Panc1 (cell line): ENCODE results near the gene SDR39U1. TPM values are rescaled to one million over a fixed set of nuclear protein-coding genes. Genes with fewer than 3 reads are reported as not detected.

Experiments used
- ATAC-seq: fragments of 200-7000 bp; cut with Tn5 transposase; 2 replicates; pipeline ENCODE4 v1.9.1; 2020; ENCODE audit warnings: mild to moderate bottlenecking, moderate library complexity
- BruUV-seq: library from RNA; stranded (reverse); fragments of 400-500 nt; replicated peaks from 2 replicates; lab custom pipeline; 2021; lab: Mats Ljungman, UMichigan
- CTCF ChIA-PET: fragments of 300-600 bp; sonication (Branson Sonifier 250); formaldehyde crosslinking; loops from one replicate; lab custom pipeline; 2022; ENCODE audit warnings: antibody characterized with exemption; lab: Charles Lee
- POLR2A ChIA-PET: fragments of 300-600 bp; sonication (Branson Sonifier 250); formaldehyde crosslinking; loops from one replicate; lab custom pipeline; 2022; ENCODE audit warnings: antibody characterized with exemption; lab: Charles Lee
- DNase-seq: peaks from one replicate; pipeline ENCODE4 v3.0.0-alpha.2; 2010; ENCODE audit warnings: low read depth, low spot score
- H3K27ac ChIP-seq: 2 replicates; pipeline ENCODE4 v1.5.1; 2011; ENCODE audit warnings: mild to moderate bottlenecking, low read length, inconsistent platforms
- H3K27me3 ChIP-seq: fragments of 200-500 bp; sonication (Bioruptor generic); 2 replicates; pipeline ENCODE4 v1.6.0; 2014; ENCODE audit warnings: low read length, inconsistent platforms; ENCODE audit not compliant: control insufficient read depth, insufficient read depth
- H3K36me3 ChIP-seq: fragments of 200-500 bp; sonication (Bioruptor generic); 2 replicates; pipeline ENCODE4 v1.5.1; 2014; ENCODE audit warnings: inconsistent platforms, mild to moderate bottlenecking, low read length, moderate library complexity; ENCODE audit not compliant: control insufficient read depth, insufficient read depth
- H3K4me1 ChIP-seq: 2 replicates; pipeline ENCODE4 v1.5.1; 2011; ENCODE audit warnings: inconsistent platforms, mild to moderate bottlenecking, low read length, moderate library complexity; ENCODE audit not compliant: control insufficient read depth, insufficient read depth
- H3K4me3 ChIP-seq, 2 experiments: 2 replicates each; pipeline ENCODE4 v1.5.1; 2011 to 2012; ENCODE audit warnings: low read depth in 2 of 2, low read length in 2 of 2, mild to moderate bottlenecking in 2 of 2, inconsistent platforms in 1 of 2, moderate library complexity in 1 of 2
- H3K9me3 ChIP-seq: fragments of 200-500 bp; sonication (Bioruptor generic); 2 replicates; pipeline ENCODE4 v1.5.1; 2014; ENCODE audit warnings: low read depth, mild to moderate bottlenecking, inconsistent platforms, low read length, moderate library complexity; ENCODE audit not compliant: control insufficient read depth, insufficient read depth
- POLR2AphosphoS5 ChIP-seq: IDR thresholded peaks from 2 replicates; pipeline ENCODE4 v1.6.1; 2012; ENCODE audit warnings: mild to moderate bottlenecking, low read depth, low read length, moderate library complexity
- SIN3A ChIP-seq: IDR thresholded peaks from 2 replicates; pipeline ENCODE4 v1.6.1; 2012; ENCODE audit warnings: low read depth, mild to moderate bottlenecking, low read length, moderate library complexity, borderline replicate concordance; ENCODE audit not compliant: insufficient read depth
- TCF7L2 ChIP-seq: IDR thresholded peaks from 2 replicates; pipeline ENCODE4 v1.6.1; 2011; ENCODE audit warnings: mild to moderate bottlenecking, low read depth, low read length, inconsistent platforms
- in situ Hi-C: cut with HindIII; loops from 2 replicates; pipeline ENCODE4 v1.10.0; 2016; ENCODE audit warnings: low sequenced_read_pairs, low pct_unique_long_range_greater_than_20kb
- intact Hi-C: fragments of 100-400 bp; cut with micrococcal nuclease; formaldehyde crosslinking; loops from one replicate; pipeline ENCODE4 v1.10.0; 2022; ENCODE audit not compliant: unreplicated experiment
- total RNA-seq: library from RNA; stranded (reverse); gene quantifications from one replicate; pipeline ENCODE4 v1.2.1, GENCODE V29; 2021; ENCODE audit not compliant: unreplicated experiment
- TF ChIP-seq, protein P1 (sequence below): fragments of 450-650 bp; IDR thresholded peaks from 2 replicates; pipeline ENCODE4 v1.5.1; 2017; ENCODE audit warnings: mild to moderate bottlenecking
- TF ChIP-seq, protein P2 (sequence below), 2 experiments: IDR thresholded peaks; 2 replicates each; pipeline ENCODE4 v1.6.1; 2011 to 2012; ENCODE audit warnings: low read depth in 2 of 2, control low read depth in 1 of 2, low read length in 1 of 2, mild to moderate bottlenecking in 1 of 2, moderate library complexity in 1 of 2; ENCODE audit not compliant: insufficient read depth in 1 of 2

Gene SDR39U1
- total RNA-seq, 1 experiment from 2014 or later = 54.2 TPM

DNA sequence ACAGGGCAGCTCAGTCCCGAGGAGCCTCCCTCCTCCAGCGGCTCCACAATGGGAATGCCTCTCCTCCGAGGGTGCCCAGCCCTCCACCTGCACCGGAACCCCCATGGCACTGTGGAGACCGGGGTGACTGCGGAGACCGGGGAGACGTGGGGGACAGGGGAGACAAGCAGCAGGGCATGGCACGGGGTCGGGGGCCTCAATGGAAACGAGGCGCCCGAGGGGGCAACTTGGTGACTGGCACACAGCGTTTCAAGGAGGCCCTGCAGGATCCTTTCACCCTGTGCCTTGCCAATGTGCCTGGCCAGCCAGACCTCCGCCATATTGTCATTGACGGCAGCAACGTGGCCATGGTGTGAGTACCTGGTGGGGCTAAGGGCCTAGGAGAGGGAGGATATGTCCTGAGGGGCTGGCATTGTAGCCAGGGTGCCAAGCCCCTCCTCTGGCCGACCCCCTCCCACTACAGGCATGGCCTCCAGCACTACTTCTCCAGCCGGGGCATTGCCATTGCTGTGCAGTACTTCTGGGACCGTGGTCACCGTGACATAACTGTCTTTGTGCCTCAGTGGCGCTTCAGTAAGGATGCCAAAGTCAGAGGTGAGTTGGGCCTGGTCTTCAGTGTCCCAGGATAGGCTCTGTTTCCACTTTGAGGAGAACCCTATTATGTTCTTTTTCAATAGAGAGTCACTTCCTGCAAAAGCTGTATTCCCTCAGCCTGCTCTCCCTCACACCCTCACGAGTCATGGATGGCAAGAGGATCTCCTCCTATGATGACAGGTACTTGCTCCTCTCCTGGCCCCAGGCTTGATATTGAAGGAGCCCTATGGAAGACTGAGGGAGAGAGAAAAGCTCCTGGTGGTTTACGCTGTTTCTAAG lies 10.1 kb downstream of the SDR39U1 start:
- Histone ChIP-seq H3K27ac (no peak overlapping the region), H3K36me3 (peaks cover 6% of the 10 kb centered on the region), H3K9me3 (no peaks in the 10 kb centered on the region), H3K27me3 (no peaks in the 10 kb centered on the region), H3K4me1 (peaks cover 8% of the 10 kb centered on the region), H3K4me3 (no peak overlapping the region)
- POLR2A ChIA-PET = interaction anchor here (1.0 kb wide), 1 partner anchor 67 kb away, joined by 5 read pairs; no protein-coding TSS in a partner anchor
- no TSS peak for BruUV-seq
- ATAC-seq (no peak), DNase-seq (no peak)
- CTCF ChIA-PET = interaction anchor here (0.7 to 3.0 kb wide), 11 partner anchors 9 to 908 kb away, joined by 3 to 46 read pairs (median 4); partner anchors contain the start of gene SDR39U1
- TF ChIP-seq, protein P1, sequence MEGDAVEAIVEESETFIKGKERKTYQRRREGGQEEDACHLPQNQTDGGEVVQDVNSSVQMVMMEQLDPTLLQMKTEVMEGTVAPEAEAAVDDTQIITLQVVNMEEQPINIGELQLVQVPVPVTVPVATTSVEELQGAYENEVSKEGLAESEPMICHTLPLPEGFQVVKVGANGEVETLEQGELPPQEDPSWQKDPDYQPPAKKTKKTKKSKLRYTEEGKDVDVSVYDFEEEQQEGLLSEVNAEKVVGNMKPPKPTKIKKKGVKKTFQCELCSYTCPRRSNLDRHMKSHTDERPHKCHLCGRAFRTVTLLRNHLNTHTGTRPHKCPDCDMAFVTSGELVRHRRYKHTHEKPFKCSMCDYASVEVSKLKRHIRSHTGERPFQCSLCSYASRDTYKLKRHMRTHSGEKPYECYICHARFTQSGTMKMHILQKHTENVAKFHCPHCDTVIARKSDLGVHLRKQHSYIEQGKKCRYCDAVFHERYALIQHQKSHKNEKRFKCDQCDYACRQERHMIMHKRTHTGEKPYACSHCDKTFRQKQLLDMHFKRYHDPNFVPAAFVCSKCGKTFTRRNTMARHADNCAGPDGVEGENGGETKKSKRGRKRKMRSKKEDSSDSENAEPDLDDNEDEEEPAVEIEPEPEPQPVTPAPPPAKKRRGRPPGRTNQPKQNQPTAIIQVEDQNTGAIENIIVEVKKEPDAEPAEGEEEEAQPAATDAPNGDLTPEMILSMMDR = no peak
- TF ChIP-seq POLR2AphosphoS5 (no peak), SIN3A (no peak), TCF7L2 (no peak)
- TF ChIP-seq, protein P2, sequence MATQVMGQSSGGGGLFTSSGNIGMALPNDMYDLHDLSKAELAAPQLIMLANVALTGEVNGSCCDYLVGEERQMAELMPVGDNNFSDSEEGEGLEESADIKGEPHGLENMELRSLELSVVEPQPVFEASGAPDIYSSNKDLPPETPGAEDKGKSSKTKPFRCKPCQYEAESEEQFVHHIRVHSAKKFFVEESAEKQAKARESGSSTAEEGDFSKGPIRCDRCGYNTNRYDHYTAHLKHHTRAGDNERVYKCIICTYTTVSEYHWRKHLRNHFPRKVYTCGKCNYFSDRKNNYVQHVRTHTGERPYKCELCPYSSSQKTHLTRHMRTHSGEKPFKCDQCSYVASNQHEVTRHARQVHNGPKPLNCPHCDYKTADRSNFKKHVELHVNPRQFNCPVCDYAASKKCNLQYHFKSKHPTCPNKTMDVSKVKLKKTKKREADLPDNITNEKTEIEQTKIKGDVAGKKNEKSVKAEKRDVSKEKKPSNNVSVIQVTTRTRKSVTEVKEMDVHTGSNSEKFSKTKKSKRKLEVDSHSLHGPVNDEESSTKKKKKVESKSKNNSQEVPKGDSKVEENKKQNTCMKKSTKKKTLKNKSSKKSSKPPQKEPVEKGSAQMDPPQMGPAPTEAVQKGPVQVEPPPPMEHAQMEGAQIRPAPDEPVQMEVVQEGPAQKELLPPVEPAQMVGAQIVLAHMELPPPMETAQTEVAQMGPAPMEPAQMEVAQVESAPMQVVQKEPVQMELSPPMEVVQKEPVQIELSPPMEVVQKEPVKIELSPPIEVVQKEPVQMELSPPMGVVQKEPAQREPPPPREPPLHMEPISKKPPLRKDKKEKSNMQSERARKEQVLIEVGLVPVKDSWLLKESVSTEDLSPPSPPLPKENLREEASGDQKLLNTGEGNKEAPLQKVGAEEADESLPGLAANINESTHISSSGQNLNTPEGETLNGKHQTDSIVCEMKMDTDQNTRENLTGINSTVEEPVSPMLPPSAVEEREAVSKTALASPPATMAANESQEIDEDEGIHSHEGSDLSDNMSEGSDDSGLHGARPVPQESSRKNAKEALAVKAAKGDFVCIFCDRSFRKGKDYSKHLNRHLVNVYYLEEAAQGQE (IDR thresholded peaks at IDR 0.05; ENCODE audit: insufficient read depth in 1 of 2, low read depth in 2 of 2, low read length in 1 of 2) = no peak
- intact Hi-C loops = no loop called here
- in situ Hi-C loops = loop anchor here (10.0 kb wide), 1 partner anchor 98 kb away; the partner anchor contains the start of genes ADCY4 and RIPK3

DNA sequence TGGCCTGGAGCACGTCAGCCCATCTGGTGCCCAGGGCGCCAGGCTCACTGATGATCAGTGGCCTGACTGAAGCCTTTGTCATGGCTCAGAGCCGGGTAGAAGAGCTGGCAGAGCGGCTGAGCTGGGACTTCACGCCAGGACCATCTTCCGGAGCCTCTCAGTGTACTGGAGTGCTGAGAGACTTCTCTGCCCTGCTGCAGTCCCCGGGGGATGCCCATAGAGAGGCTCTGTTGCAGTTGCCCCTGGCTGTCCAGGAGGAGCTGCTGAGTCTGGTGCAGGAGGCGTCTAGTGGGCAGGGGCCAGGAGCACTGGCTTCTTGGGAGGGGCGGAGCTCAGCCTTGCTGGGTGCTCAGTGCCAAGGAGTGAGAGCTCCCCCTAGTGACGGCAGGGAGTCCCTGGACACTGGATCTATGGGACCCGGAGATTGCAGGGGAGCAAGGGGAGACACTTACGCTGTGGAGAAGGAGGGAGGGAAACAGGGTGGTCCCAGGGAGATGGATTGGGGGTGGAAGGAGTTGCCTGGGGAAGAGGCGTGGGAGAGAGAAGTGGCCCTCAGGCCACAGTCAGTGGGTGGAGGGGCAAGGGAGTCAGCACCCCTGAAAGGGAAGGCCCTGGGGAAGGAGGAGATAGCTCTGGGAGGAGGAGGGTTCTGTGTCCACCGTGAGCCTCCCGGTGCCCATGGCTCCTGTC lies 10.9 kb downstream of the SDR39U1 start:
- peaks cover 8% of the 10 kb centered on the region for H3K4me1 ChIP-seq
- no peaks in the 10 kb centered on the region for H3K9me3 ChIP-seq
- peaks cover 6% of the 10 kb centered on the region for H3K36me3 ChIP-seq
- no peak for DNase-seq
- intact Hi-C loops (loop anchor here (1.0 to 2.0 kb wide), 2 partner anchors 66 to 99 kb away; no protein-coding TSS in a partner anchor), in situ Hi-C loops (loop anchor here (10.0 kb wide), 1 partner anchor 97 kb away; the partner anchor contains the start of genes ADCY4 and RIPK3)
- no peaks in the 10 kb centered on the region for H3K27me3 ChIP-seq
- BruUV-seq = no TSS peak
- H3K4me3 ChIP-seq = peak overlapping the region; percentile 74 to 84
- ChIA-PET POLR2A (interaction anchor here (1.0 kb wide), 1 partner anchor 66 kb away, joined by 5 read pairs; no protein-coding TSS in a partner anchor), CTCF (interaction anchor here (0.6 to 3.0 kb wide), 15 partner anchors 8 to 283 kb away, joined by 3 to 46 read pairs (median 4); partner anchors contain the start of genes CIDEB and SDR39U1)
- peak; percentile 81 for ATAC-seq
- H3K27ac ChIP-seq = peak overlapping the region; percentile 91
- TF ChIP-seq, protein P1 = peak; percentile 94
- TF ChIP-seq, protein P2 (IDR thresholded peaks at IDR 0.05; ENCODE audit: insufficient read depth in 1 of 2, low read depth in 2 of 2, low read length in 1 of 2) = no peak
